HTR-8/SVneo (cell line): ENCODE measurements around the gene PRKCZ.
"Not testable (repeated sequence)": the region's sequence is repeated elsewhere in the genome, so short reads cannot be mapped to it uniquely, and the experiment has no call there.

Experiments
- DNase-seq: peaks from one replicate; pipeline ENCODE4 v3.0.0; 2011; ENCODE audit warnings: low spot score, mixed read lengths; ENCODE audit not compliant: insufficient read length
- FAIRE-seq: peaks from 2 replicates; lab custom pipeline; 2011; peaks lifted over from hg19 to GRCh38; lab: Jason Lieb, UNC

PRKCZ gene

DNA sequence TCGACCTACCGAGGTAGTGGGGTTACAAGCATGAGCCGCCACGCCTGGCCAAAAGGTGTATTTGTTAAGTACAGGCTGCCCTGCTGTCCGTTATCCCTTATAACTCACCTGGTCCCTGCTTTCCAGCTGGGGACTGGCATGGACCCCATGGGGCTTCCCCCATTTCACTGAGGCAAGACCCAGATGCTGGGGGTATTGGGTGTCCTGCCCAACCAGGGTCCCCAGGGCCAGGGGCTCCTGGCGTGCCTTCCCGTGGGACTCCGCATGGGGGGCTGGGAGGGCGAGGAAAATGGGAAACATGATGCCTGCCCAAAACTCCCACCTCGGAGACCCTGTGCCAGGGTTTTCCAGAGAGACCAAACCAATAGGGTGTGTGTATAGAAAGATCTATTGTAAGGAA, 79.9 kb downstream of the PRKCZ start:
- DNase-seq (no peak), FAIRE-seq (no peak)

DNA sequence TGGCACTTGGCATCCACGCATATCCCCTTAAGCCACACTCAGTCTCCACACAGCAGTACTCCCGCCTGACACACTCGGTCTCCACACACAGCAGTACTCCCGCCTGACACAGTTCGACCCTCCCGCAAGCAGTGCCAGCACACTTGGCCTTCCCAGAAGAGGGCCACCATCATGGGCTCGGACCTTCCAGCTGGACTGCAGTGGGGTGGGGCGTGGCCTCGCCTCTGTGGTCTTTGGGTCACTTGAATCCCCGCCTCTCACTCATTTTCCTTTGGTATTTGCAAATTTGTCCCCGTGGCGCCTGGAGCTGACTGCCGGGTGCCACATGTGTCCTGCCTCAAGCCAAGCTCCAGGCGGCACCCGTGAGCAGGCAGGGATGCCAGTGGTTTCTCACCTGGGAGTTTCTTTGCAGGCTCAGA, 80.7 kb downstream of the PRKCZ start:
- FAIRE-seq: no peak
- DNase-seq: no peak

DNA sequence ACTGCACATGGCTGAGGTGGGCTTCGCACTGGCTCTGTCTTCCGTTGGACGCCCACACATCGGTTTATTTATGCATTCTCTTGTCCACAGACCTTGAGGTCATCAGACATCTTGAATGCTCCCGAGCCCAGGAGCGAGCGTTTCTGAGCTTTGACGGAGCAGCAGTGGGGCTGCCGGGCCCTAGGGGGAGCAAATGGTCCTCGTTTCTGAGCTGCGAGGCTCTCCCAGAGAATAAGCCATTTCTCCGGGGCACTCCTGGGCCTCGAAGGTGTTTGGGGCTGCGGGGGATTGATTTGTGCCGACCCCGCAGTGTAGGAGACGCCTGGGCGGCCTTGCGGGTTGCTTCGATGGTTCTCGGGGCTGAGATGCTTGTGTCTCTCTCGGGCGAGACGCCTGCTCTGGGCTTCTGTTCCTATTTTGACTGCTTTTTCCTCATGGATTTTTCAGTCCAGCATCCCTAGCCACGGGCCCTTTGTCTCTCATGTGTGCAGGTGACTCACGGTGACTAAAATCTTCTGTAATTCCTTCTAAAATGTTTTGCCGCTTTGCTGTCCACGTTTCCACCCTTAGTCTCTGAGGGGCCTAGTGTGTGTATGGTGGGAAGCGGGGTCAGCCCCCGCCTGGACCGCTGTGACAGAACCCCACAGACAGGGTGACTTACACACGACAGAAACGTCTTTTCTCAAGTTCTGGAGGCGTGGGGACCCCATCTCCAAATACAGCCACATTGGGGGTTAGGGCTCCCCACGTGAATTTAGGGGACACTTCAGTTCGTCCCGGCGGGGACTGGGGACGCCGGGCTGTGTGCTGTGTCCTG, 82.2 kb downstream of the PRKCZ start:
- FAIRE-seq (no peak), DNase-seq (peak; percentile 62)

DNA sequence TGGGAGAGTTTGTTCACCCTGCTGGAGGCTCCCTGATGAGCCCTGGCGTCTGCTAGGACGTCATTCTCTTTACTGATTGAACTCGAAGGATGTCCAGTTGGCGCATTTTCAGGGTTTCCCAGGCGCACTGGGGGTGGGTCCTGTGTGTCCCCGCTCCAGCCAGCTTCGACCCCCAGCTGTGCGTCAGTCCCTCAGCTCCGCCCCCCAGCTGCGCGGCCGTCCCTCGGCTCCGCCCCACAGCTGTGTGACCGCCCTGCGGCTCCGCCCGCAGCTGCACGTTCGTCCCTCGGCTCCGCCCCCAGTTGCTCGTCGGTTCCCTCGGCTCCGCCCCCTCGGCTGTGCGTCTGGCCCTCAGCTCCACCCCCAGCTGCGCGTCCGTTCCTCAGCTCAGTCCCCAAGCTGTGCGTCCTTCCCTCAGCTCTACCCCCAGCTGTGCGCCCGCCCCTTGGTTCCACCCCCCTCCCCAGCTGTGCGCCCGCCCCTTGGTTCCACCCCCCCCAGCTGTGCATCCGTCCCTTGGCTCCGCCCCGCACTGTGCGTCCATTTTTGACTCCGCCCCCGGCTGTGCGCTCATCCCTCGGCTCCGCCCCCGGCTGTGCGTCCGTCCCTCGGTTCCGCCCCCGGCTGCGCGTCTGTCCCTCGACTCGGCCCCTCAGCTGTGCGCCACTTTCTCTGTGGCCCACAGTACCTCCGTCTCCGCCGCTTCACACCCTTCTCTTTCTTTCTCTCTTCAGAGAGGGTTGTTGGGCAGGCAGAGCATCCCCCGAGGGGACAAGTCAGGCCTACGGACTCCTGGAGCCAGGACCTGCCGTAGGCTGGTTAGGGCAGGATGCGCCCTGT, 83.0 kb downstream of the PRKCZ start:
- FAIRE-seq (peak; percentile 98), DNase-seq (peak; percentile 91)

DNA sequence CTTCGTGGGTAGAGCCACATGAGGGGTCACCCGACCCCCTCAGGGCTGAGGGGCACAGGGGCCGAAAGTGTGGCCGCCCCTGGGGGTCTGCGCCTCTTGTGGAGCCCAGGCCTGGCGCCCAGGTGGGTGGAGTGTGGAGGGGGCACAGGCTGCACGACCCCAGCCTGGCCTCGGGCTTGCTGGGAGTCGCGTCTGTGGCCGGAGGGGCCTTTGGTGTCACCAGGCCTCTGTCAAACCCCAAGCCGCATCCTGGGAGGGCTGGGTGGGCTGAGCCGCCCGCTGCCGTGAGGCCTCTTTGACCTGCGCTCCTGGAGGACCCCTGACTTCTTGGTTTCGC, 83.6 kb downstream of the PRKCZ start:
- no peak for FAIRE-seq
- DNase-seq: no peak

DNA sequence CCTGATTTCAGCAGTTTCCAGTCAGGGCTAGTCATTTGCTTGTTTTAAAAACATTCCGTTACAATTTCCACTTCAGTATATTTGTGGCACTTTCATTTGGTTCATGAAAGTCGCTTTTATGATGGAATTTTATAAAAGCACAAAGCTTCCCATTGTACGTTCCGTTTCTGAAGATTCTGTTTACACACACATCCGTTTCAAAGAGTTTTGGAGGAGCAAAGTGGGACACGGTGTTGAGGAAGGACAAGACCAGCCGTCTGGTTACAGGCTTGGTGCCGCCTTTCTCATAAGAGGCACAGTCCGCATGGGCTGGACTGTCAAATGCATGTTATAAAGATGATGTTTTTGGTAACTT, 84.0 kb downstream of the PRKCZ start:
- no peak for FAIRE-seq
- no peak for DNase-seq

DNA sequence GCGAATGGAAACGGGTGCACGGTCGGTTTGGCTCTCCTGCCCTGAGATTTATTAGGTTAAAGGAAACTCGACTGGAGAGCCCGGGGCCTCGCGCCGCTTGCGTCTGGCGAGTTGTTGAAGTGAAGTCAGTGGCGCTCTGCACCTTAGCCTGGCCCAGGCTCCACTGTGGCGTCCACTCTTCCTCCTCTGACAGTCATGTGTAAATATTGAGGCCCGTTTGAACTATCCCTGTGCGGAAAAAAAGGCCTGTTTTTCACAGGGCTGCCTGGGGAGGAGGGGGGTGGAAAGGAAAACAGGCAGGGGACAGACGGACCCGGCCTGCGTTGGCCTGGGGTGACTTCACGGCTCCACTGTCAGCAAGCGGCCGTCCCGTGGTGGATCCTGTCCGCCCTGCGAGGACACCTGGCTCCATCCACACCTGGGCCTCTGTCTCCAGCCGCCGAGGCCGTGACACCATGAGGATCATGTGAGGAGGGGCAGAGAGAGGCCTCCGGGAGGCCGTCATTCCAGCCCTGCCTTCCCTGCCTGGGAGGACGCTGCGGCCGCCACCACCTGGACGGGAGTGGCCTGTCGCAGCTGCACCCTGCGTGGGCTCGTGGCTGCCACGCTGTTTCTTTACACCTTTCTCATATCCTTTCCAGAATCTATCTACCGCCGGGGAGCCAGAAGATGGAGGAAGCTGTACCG, 84.6 kb downstream of the PRKCZ start:
- FAIRE-seq: no peak
- no peak for DNase-seq

DNA sequence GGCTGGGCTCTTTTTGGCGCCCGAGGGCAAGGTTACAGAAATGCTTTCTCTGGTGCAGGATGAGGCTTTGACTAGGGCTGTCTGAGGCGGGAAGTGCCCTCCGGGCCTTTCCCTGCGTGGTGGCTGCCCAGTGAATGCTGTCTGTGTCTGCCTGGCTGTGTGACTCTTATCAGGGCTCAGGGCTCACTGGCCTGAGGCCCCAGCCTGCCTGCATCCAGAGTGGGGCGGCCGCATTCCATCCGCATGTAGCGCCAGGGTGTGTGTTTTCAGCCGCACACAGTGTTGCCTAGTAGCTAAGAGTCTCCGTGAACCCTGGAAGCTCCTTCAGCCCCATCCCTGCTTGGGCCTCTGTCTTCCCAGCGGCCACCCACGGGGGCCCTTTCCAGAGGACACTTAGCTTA, 85.2 kb downstream of the PRKCZ start:
- DNase-seq (no peak), FAIRE-seq (no peak)

DNA sequence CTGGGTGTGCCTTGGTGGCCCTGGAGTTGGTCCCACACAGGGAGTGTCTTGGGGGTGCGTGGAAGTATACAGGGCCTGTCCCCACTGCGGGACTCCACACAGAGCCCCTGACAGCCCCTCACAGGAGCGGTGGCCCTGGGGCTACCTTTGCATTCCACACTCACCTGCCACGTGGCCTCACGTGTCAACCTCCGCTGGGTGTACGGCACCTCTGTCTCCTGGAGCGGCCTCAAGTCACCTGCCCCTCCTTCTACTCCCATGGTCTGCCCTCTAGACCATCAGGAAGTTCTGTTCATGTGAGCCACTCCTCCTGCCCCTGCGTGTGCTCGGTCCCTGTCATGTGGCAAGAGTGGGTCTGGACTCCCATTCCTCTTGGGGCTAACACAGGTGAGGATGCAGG, 85.7 kb downstream of the PRKCZ start:
- DNase-seq (no peak), FAIRE-seq (no peak)

DNA sequence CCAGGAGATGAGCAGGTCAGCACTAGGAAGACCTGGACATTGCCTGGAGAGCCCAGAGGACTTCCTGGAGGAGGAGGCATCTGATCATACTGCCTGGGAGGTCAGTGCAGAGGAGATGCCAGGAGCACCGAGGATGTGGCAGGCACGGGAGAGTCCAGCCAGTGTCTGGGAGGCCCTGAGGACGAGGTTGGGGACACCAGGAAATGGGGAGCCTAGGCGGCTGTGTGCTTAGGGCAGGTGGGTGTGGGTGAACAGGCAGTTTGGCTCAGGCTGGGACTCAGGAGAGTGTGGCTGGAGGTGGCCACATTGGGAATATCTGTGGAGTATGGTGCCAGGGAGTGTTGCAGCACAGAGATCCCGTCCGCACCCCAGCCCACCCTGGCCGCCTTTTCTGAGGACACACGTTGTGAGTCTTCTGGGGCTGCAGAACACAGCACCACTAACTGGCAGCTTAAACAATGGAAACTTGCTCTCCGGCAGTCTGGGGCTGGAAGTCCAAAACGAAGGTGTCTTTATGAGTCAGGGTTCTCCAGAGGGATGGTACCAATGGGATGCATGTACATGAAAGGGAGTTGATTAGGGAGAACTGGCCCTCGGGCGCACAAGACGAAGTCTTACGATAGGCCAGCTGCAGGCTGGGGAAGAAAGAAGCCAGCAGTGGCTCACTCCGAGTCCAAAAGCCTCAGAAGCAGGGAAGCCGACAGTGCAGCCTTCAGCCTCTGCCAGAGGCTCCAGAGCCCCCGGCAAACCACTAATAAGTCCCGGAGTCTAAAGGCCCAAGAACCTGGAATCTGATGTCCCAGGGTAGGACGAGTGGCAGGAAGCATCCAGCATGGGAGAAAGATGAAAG, 86.4 kb downstream of the PRKCZ start:
- DNase-seq: no peak
- FAIRE-seq: no peak

DNA sequence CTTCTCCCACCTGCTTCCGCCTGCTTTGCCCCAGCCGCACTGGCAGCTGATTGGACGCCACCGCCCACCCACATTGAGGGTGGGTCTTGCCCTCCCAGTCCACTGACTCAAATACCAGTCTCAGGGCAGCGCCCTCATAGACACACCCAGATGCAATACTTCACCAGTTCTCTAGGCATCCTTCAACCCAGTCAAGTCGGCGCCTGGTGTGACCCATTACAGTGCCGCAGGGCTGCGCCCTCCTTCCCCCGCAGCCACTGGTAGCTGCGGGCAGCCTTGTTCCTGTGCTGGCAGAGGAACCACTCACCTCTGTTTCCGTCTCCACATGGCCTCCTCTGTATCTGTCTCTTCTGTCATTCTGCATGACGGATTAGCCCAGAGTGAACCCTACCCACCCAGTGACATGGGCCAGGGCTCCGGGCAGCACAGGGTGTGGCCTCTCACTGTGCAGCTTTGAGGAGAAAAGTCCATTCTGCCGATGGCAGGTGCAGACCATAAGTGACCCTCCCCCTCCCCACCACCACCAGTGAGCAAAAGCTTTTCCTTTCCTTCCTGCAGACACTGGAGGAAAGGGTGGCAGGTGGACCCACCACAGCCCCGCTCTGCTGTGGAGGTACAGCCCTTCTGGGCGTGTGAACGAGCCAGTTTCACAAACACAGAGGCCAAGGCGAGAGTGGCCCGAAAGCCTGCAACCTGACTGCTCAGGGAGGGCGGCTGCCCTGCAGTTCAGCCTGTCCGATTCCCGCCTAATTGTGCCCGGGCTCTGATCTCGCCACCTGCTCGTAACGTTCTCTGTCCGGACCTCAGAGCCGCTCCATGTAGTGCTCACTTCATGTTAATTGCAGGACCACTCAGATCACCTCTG, 87.3 kb downstream of the PRKCZ start:
- FAIRE-seq: no peak

DNA sequence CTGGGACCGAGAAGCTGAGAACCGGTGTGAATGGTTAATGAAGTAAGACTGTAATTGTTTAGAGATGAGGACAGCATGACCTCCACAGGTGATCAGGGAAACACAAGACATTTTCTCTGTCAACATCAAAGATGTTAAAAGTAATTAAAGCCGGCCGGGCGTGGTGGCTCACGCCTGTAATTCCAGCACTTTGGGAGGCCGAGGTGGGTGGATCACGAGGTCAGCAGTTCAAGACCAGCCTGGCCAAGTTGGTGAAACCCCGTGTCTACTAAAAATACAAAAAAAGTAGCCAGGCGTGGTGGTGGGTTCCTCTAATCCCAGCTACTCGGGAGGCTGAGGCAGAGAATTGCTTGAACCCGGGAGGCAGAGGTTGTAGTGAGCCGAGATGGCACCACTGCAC, 88.9 kb downstream of the PRKCZ start:
- FAIRE-seq, DNase-seq: not testable (repeated sequence)

More for the DNA sequence above, 87.3 kb downstream of the PRKCZ start:
- no peak for DNase-seq

DNA sequence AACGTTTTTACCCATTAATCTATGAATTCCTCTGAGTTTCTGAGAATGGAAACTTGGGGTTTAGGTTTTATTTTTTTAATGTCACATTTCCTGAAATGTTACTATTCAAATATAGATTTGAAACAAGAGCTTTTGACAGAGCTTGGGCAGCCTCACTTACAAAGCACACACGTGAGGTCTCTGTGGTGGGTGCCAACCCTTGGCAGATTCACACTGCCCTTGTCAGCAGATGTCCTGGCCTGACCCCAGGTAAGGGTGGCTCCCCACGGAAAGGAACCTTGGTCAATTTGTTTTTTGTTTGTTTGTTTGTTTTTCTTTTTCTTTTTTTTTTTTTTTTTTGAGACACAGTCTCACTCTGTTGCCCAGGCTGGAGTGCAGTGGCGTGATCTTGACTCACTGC, 90.8 kb downstream of the PRKCZ start:
- FAIRE-seq (no peak), DNase-seq (no peak)

DNA sequence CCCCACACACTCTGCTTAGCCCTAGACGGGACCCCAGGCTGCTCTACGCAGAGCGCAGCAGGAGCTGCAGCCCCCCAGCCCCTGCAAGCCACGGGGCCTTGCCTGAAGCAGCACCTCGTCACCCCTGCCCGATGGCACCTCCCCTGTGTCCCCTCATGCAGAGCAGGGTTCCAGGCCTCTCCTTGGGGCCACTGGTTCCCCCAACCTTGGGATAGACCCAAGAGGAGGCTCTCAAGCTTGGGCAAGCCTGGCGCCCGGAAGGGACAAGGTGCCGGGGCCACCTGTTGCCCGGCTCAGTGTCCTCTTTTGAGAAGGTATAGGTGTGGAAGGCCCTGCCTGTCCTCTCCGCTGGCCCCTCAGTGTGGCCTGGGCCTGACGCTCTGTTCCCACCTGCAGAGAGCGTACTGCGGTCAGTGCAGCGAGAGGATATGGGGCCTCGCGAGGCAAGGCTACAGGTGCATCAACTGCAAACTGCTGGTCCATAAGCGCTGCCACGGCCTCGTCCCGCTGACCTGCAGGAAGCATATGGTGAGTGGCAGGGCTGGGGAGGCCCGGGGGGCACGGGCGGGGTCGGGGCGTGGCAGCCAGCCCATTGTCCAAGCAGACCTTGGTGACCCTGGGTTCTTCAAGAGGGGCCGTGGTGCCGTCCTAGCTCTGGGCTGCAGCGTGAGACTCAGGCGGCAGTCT, 93.7 kb downstream of the PRKCZ start:
- FAIRE-seq (no peak), DNase-seq (no peak)

DNA sequence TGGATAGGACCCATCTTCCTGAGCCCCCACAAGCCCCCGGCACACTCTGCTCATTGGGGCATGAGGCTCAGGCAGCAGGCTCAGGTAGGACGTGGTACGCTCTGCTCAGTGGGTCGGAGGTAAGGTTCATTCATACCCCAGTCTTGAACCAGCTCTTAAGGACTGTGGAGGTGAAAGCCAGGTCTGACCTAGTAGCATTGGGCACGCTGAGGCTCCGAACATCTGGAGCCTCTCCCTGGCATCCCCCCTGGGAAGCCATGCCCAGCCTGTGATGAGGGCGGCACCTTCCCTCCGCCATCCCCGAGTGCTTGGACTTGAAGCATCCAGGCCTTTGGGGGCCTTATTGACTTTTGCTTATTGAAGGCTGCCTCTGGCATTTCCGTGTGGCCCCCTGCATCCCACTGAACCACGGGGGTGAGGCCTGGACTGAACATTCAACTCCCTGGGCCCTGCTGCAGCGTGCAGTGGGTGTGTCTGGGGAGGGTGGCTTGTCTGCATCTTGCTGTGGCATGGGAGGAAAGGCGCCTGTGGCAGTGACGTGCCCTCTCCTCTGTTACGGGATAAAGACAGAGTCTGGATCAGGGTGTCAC, 94.4 kb downstream of the PRKCZ start:
- no peak for FAIRE-seq
- DNase-seq: no peak

DNA sequence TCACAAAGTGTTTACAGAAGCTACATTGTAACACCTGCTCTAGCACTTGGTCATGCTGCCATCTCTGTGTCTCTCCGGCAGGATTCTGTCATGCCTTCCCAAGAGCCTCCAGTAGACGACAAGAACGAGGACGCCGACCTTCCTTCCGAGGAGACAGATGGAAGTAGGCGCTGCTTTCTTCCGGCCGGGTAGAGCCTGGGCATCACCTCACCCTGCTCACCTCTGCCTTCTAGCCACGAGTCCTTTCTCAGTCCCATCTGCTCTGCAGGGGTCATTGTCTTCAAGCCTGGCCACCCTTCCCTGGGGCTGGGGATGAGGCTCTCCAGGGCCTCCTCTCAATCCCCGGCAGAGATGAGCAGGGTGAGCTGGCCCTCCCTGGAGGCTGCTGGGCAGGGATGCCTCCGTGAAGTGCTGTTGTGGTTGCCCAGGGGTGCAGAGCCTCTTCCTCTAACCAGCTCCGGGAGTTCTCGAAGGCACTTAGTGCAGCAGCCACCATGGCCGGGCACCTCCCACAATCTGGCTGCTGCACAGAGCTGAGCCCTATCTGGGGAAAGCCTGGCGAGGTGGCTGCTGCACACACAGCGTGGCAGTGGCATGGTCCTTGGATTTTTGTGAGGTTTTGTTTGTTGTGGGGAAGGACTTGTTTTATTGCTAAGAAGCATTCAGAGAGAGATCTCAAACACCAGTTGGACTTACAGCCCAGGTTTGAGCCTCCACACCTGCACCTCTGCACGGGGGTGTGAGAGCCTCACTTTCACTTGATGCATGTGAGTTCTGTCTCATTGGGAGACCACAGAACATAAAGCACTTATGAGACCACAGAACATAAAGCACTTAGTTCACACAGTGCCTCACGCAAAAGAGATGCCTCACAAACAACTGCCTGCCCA, 96.0 kb downstream of the PRKCZ start:
- DNase-seq (no peak), FAIRE-seq (no peak)

DNA sequence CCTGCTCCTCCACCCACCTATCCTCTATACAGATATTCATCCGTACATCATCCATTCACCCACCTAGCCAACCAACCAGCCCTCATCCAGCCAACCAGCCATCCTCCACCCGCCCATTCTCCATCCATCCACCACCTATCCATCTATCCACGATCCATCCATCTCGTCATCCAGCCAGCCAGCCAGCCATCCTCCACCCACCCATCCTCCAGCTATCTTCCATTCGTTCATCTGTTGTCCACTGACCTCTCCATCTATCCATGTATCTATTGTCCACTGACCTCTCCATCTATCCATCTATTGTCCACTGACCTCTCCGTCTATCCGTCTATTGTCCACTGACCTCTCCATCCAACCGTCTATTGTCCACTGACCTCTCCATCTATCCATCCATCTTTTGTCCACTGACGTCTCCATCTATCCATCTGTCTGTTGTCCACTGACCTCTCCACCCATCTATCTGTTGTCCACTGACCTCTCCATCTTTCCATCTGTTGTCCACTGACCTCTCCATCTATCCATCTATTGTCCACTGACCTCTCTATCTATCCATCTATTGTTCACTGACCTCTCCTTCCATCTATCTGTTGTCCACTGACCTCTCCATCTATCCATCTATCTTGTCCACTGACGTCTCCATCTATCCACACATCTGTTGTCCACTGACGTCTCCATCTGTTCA, 96.8 kb downstream of the PRKCZ start:
- no peak for DNase-seq
- FAIRE-seq: no peak
